Psoas muscle (tissue), 8 donors: ENCODE data around the gene SOX2. TPM values are rescaled to one million over a fixed set of nuclear protein-coding genes. Genes with fewer than 3 reads are reported as not detected.

ENCODE experiments used
- ATAC-seq, 4 donors: fragments of 200-7000 bp; cut with Tn5 transposase; one replicate each; pipeline ENCODE4 v1.9.1; 2020; ENCODE audit warnings: moderate library complexity in 3 of 4, mild to moderate bottlenecking in 2 of 4
- DNase-seq, 2 donors: peaks; one replicate each; pipeline ENCODE4 v3.0.0-alpha.2; 2020
- H3K27ac ChIP-seq: fragments of 200-600 bp; one replicate; pipeline ENCODE4 v1.8.0; 2022
- H3K27me3 ChIP-seq, 3 donors: fragments of 200-600 bp in 1 of 3; one replicate each; pipeline versions ENCODE4 v1.6.1 to v1.8.0; 2013 to 2022; ENCODE audit warnings: low read length in 2 of 3, mild to moderate bottlenecking in 2 of 3, moderate library complexity in 1 of 3; ENCODE audit not compliant: insufficient read depth in 3 of 3
- H3K36me3 ChIP-seq, 2 donors: fragments of 200-600 bp in 1 of 2; one replicate each; pipeline versions ENCODE4 v1.6.1 to v1.8.0; 2013 to 2022; ENCODE audit warnings: low read depth in 1 of 2, mild to moderate bottlenecking in 1 of 2, moderate library complexity in 1 of 2; ENCODE audit not compliant: insufficient read depth in 1 of 2
- H3K4me1 ChIP-seq: fragments of 200-600 bp; one replicate; pipeline ENCODE4 v1.8.0; 2022
- H3K4me3 ChIP-seq: fragments of 200-600 bp; one replicate; pipeline ENCODE4 v1.8.0; 2022; ENCODE audit warnings: mild to moderate bottlenecking
- H3K9me3 ChIP-seq: fragments of 200-600 bp; one replicate; pipeline ENCODE4 v1.8.0; 2022
- WGBS, 3 donors: extraction: QIAGEN DNeasy Blood & Tissue Kit; methylation state at CpG; one replicate each; pipeline versions ENCODE4 v1.1.6 to v1.1.7; 2013; 5-methylcytosine and 5-hydroxymethylcytosine counted together
- intact Hi-C, 2 donors: fragments of 100-400 bp; cut with DNase I; formaldehyde crosslinking; loops; one replicate each; pipeline versions ENCODE4 v1.11.0 to v1.14.2; 2022
- polyA plus RNA-seq, 3 donors: library from polyadenylated mRNA; stranded (reverse); fragments of 200-250 nt; gene quantifications; one replicate each; pipeline ENCODE4 v1.2.3, GENCODE V29; 2013
- total RNA-seq, 4 donors: library from RNA; stranded (reverse); fragmentation: NEBNext Ultra II Directional in 2 of 4; extraction: Animal tissue kit (Norgen Biotek cat#: 25700) in 2 of 4; gene quantifications; one replicate each; pipeline versions ENCODE4 v1.2.1 to v1.2.4, GENCODE V29; 2021 to 2023
- TF ChIP-seq, protein P1 (sequence below): fragments of 200-600 bp; IDR thresholded peaks from one replicate; pipeline ENCODE4 v1.8.0; 2022; ENCODE audit warnings: antibody characterized with exemption
- donor health status: healthy with polysubstance abuse.
- donor health status: DM: no; HTN: no; CAD: no; lungs with moderate emphysema.
- donor health status: Bipolar disorder and iron deficiency.
- donor health status: healthy.
- donor health status: DM: yes; HTN: yes; CAD: no.
- donor health status: DM: no; HTN: no; CAD: no.
- donor health status: DM: no; HTN: no; CAD: no.
- donor health status: DM: yes; HTN: yes; CAD: no.

Gene SOX2
- total and polyA plus RNA-seq, 7 donors: 0.03 to 0.09 (median 0.05) TPM; not detected in 4

DNA sequence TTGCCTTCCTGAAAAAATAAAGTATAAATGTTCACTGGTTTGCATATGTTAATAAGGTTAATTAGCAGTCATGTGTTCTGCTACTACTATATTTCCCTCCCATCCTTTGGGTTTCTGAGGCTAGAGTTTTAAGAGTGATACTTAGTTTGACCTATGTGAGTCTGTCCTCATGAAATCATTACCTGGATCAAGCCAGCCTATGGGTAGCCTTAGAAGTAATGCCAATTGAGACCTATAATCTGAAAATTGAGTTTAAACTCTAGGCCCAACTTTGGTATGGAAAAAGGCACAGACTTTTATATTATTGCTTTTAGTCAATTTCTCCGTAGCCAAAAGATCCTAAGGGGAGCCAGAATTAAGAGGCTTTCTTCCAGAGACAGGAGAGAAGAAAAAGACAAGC is 18.4 kb upstream of the SOX2 start:
- 92% methylated on average over 1 of the region's 1 CpG for WGBS, 3 donors
- DNase-seq (no peak), ATAC-seq (no peak)
- Histone ChIP-seq H3K27me3 (peaks cover 0 to 47% (median 13%) of the 10 kb centered on the region in 3 donors), H3K4me3 (no peak overlapping the region), H3K36me3 (no peaks in the 10 kb centered on the region), H3K9me3 (no peaks in the 10 kb centered on the region), H3K4me1 (peaks cover 6% of the 10 kb centered on the region), H3K27ac (no peak overlapping the region)
- TF ChIP-seq, protein P1, sequence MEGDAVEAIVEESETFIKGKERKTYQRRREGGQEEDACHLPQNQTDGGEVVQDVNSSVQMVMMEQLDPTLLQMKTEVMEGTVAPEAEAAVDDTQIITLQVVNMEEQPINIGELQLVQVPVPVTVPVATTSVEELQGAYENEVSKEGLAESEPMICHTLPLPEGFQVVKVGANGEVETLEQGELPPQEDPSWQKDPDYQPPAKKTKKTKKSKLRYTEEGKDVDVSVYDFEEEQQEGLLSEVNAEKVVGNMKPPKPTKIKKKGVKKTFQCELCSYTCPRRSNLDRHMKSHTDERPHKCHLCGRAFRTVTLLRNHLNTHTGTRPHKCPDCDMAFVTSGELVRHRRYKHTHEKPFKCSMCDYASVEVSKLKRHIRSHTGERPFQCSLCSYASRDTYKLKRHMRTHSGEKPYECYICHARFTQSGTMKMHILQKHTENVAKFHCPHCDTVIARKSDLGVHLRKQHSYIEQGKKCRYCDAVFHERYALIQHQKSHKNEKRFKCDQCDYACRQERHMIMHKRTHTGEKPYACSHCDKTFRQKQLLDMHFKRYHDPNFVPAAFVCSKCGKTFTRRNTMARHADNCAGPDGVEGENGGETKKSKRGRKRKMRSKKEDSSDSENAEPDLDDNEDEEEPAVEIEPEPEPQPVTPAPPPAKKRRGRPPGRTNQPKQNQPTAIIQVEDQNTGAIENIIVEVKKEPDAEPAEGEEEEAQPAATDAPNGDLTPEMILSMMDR: no peak
- intact Hi-C loops: no loop called here

DNA sequence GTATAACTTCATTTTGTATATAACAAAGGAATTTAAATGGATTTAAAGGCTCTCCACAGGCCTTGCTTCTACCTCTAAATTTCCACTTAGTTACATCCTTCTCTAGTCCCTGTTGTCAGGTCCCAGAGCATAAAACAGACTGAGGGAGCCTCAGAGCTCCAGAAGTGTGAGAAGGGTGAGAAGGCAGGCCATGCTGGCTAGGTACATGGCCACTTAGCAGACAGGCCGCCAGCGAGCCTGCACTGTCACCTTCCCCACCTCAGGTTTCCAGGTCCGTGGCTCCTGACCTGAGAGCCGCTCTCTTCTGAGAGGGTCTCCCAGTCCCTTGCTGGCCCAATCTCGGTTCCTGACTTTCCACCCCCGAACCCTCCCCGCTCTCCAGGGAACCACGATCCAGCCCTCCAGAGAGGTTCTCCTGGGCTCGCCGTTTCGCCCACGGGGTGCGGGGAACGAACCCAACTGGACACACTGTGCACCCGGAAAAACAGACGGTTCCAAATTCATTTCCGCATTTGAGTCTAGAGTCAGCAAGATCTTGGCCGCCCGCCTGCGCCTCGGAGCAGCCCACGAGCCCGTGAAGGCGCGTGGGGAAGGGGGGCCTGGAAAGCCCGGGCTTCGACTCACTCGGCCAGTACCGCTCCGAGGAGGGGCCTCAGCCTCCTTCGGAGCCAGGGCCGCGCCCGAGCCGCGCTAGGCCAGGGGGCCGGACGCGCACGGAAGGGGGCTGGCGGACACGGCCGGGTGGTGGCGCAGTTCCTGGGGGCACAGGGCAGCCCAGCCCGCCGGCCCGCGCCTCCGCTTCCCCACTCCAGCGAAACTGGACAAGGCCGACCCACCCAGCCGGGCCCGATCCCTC is 16.7 kb upstream of the SOX2 start:
- DNase-seq (peak; percentile 68 to 74), ATAC-seq (peak; percentile 50 to 74 (median 67))
- intact Hi-C loops: no loop called here
- peaks cover 6% of the 10 kb centered on the region for H3K4me1 ChIP-seq
- H3K36me3 ChIP-seq: no peaks in the 10 kb centered on the region
- H3K27ac ChIP-seq: no peak overlapping the region
- TF ChIP-seq, protein P1: no peak
- 11 to 12% (median 11%) methylated on average over 48 to 53 of the region's 53 CpGs for WGBS, 3 donors
- H3K4me3 ChIP-seq: peak overlapping the region; percentile 64
- H3K9me3 ChIP-seq: no peaks in the 10 kb centered on the region
- peaks cover 0 to 64% (median 17%) of the 10 kb centered on the region in 3 donors for H3K27me3 ChIP-seq

DNA sequence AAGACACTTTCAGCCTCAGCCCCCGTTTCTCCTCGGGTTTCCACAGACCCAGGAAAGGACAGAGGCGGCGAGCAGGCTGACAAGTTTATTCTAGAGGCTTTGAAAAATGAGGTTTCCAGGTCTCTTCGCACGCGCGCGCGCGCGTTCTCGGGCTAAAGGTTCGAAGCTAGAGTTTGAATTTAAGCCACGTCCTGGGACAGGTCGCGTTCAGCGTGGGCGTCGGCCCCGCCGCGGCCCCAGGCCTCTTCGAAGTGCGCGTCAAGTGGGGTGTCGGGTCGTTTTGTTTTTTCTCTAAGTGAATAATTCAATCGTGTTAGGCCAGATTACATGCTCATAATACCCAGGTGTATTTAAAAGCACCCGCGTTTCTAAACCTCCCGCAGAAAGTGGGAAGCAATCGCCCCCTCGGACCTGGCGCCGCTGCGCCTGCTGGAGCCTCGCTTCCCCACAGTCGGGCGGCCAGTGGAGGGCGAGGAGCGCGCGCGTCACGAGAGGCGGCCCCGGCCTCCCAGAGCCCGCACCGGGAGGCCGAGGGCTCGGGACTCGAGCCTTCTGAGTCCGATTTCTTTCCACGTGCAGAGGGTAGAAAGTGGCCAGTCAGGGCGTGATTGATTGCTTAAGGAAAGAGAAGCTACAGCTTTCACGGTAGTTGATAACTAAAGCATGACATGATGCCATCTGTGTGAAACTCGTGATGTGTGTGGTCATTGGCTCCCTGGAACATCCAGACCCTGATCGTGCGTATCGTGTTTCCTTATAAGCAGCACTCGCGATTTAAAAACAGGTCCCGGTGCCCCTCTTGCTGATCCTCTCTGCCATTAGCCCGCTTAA is 15.8 kb upstream of the SOX2 start:
- Histone ChIP-seq H3K27ac (no peak overlapping the region), H3K36me3 (no peaks in the 10 kb centered on the region), H3K4me1 (peaks cover 6% of the 10 kb centered on the region), H3K4me3 (peak overlapping the region; percentile 64), H3K27me3 (peaks cover 0 to 72% (median 17%) of the 10 kb centered on the region in 3 donors), H3K9me3 (no peaks in the 10 kb centered on the region)
- DNase-seq (no peak), ATAC-seq (peak in 2 of 4 donors; percentile 22 to 35)
- 1 to 2% (median 2%) methylated on average over 60 to 65 of the region's 65 CpGs for WGBS, 3 donors
- intact Hi-C loops: no loop called here
- TF ChIP-seq, protein P1: no peak

DNA sequence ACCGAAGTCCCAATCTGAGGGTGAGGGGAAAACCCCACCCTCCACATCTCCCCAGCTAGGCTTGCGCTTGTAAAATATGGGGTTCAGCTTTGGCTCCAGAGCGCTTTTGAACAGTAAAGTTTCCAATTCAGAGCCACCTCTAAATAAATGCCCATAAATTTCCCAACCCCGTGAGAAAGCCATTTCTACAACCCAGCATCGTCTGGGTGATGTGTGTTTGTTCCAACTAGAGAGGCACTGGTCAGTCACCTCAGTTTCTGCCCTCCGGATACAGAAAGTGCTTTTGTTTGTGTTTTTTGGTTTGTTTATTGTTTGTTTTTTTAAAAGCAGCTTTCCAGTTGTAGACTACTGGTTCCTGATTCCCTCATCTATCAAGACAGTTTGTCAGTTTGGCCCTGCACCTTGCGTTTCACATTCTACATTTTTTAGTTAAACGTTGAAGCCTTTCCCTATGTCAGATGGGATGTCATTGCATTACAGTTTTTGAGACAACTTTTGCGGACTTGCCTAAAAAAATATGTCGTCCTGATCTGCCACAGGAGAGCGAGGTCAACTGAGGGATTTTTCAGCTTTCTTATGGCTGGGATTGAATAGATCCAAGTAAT is 15.0 kb upstream of the SOX2 start:
- intact Hi-C loops: no loop called here
- DNase-seq (no peak), ATAC-seq (no peak)
- WGBS, 3 donors: 17 to 24% (median 19%) methylated on average over 11 of the region's 11 CpGs
- TF ChIP-seq, protein P1: no peak
- Histone ChIP-seq H3K36me3 (no peaks in the 10 kb centered on the region), H3K27me3 (peaks cover 0 to 81% (median 17%) of the 10 kb centered on the region in 3 donors), H3K4me1 (peaks cover 6% of the 10 kb centered on the region), H3K27ac (no peak overlapping the region), H3K9me3 (no peaks in the 10 kb centered on the region), H3K4me3 (no peak overlapping the region)
